ENCODE data around the gene CPB2. TPM values are rescaled to one million over a fixed set of nuclear protein-coding genes. Genes with fewer than 3 reads are reported as not detected.

Gene CPB2, protein sequence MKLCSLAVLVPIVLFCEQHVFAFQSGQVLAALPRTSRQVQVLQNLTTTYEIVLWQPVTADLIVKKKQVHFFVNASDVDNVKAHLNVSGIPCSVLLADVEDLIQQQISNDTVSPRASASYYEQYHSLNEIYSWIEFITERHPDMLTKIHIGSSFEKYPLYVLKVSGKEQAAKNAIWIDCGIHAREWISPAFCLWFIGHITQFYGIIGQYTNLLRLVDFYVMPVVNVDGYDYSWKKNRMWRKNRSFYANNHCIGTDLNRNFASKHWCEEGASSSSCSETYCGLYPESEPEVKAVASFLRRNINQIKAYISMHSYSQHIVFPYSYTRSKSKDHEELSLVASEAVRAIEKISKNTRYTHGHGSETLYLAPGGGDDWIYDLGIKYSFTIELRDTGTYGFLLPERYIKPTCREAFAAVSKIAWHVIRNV
- total RNA-seq: not detected in 2 replicates

- DNase-seq: no peak
These were observed at the start of gene CPB2 for GRCh38 chr13:46104868-46105267. TSS of gene CPB2 (minus strand) at chr13:46105033. CDS start at chr13:46105009, 24 bp downstream.

DNA sequence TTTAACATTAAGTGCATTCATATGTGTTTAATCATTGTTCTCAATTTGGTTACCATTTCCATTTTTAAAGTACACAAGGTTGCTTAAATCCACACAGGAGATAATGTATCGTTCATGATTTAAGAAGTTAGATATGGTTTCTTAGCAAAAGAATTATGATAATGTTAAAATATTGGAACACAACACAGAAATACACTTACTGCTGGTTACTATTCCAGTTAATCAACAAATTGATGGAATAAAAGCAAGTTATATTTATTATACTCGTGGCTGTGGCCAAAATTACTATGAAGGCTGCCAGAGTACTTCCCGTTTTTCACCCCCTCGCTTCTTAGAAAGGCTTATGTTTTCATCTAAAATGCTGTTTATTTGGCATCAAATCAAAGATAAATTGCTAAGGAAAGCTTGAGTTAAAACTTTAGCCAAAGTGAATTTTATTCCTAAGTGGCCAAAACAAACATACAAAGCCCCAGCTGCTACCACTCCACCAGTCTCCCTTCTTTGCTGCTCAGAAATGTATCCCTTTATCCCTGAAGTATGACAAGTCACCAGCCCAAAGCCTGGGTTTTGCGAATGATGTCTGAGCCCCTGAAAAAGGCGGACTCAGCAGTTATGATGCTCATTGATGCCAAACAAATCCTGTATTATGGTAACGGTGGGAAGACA, 49.4 kb upstream of the CPB2 start:
- DNase-seq: no peak

DNA sequence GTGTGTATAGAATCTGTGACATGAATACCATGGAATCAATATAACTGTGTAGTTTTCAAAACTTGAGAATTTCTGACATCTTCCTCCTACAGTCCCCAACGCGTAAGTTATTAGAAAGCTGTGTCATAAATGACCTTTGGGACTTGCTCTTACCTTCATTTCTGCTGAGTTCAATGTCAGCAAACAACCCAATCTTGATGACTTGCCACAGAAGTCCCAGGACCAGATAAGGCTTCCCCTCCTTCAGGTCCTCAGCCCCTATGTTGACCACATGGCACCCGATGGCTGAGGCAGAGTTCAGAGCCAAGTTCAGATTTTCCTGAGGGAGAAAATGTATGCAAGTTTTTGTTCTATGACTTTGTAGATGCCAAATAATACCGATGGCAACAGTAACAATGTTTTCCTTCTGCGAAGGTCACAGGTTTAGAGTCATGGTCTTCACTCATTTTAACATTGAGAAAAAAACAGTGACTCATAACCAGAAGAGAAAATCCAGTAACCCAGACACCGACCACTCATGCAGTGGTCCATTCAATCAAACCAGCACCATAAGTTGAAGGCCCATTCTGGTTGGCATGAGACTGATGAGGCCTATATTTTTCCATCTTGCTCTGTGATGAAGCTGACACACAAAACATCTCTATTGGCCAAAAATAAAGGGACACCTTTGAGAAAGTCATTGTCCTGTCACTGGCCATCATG, 47.9 kb upstream of the CPB2 start:
- DNase-seq: no peak

DNA sequence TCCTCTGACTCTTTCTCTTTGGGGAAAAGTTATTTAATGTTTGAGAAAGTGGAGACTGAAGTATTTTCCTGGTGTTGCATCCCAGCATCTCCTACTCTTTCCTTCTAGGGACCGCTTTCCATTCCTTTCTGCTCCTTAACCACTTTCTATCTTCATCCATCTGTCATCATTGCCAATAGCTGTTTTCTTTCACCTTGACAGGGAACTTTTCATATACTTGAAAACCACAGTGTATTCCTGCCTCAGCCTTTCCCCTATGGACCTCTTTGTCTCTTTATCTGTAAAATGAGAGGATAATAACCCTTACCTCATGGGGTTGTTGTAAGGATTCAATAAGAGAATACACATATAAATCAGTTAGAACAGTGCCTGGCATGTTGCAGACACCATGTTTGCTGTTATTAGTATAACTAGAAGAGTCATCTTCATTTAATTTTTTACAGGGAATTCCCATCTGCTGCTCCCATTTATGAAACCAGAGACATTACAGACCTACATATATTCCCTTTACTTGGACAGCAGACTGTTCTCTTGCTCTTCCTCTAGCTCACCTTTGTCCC, 45.4 kb upstream of the CPB2 start:
- no peak for DNase-seq

GRCh38 chr13:46149272-46150133, 44.7 kb upstream of the CPB2 start:
- DNase-seq: no peak

- no peak for DNase-seq
These were observed 42.1 kb upstream of the CPB2 start for GRCh38 chr13:46146898-46147297.

DNA sequence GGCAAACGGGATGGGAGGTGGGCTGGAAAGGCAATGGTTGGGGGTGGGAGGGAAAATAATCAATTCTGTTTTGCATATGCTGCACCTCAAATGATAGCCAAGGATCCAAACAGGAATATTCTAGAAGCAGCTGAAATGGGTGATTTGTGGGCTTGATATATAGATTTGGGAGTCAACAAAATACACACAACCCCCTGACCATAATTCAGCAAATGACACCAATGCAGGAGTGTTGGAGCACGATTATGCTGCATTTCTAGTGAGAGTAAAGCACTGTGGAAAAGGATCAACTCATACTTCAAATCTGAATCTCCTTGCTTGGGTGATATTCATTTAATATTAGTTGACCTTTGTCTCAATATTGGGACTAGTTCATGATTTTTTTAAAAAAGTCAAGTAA, 41.1 kb upstream of the CPB2 start:
- no peak for DNase-seq

DNA sequence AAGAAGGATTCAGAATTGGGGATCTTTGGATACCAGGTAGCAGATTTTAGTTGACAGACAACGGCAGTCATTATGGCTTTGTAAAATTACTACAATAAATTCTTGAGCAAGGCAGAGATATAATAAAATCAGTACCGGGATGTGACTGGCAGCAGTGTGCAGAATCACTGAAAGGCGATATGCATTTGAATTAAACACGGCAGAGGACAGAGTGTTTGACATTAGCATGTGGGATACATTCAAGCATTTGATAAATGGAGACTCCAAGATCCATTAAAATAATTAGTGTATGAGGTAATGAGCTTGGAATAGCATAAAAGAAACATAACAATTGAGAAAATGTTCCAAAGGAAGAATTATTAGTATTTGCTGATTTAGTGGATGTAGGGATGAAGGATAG, 40.3 kb upstream of the CPB2 start:
- no peak for DNase-seq

DNA sequence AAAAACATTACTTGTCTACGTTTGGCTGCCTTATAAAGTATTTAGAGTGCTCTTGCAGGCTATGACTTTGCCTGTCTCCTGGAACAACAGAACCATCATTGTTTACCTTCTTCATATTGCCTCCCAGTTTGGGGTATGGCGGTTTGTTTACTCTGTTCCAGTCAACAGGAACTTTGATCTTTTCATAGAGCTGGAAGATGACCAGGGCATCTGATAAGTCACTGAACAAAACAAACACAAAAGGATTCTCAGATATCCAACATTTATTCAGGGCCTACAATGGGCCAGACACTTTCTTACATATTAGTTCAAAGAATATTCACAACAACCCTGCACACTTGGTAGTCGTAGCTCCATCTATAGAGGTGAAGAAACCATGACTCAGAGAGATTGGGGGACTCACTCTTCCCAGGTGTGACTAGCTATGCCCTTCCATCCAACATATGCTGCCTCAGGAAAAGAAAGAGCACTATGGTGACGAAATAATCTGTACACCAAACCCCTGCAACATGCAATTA, 38.4 kb upstream of the CPB2 start:
- DNase-seq: no peak

DNA sequence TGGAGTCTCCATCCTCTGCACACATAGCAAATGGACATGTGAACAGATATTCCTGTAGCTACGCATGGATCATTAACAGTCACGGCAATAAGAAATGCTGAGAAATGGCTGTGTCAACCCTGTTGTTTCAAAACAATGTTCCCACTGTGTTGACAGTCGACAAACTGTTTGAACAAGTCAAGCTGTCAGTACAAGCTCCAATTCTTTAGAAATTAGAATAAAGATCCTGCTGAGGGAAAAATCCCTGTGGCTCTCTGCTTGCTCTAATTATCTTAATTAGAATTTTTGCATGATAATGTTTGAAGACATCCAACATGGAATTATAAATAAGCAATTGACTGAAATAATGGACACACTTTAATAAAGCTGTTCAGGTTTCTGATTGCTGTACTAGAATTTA, 37.9 kb upstream of the CPB2 start:
- DNase-seq: no peak

- DNase-seq: no peak
These were observed 35.2 kb upstream of the CPB2 start for GRCh38 chr13:46140044-46140443.

DNA sequence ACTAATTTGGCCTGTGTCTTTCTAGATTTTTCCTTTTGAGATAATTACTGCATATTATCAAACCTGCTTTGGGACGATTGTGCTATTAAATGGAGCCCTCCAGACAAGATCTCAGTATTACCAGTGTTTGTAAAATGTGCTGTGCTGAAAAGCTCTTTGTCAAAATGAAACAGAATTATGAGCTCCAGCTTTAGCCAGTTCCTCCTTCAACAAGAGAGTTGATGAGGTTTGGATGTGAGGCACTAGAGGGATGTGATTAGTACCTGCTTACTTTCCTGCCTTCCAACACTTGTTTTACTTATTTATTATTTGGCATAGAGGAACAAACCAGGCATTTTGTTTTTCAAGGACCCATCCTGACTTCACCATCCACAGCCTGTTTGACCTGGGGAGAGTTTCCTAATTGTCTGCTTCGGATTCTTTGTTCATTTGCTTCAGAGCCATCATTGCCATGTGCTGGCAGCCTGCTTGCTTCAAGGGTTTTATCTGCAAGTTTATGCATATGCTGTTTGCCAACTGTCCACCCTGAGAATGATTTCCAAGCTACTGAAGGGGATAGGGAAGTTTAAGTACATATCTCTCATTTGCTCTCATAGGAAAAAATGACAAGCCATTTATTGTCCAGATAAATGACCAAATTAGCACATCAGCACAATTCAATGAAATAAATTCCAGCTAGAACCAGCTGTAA, 32.9 kb upstream of the CPB2 start:
- no peak for DNase-seq

GRCh38 chr13:46136688-46137087, 31.9 kb upstream of the CPB2 start:
- no peak for DNase-seq

GRCh38 chr13:46134961-46135522, 30.2 kb upstream of the CPB2 start:
- no peak for DNase-seq

DNA sequence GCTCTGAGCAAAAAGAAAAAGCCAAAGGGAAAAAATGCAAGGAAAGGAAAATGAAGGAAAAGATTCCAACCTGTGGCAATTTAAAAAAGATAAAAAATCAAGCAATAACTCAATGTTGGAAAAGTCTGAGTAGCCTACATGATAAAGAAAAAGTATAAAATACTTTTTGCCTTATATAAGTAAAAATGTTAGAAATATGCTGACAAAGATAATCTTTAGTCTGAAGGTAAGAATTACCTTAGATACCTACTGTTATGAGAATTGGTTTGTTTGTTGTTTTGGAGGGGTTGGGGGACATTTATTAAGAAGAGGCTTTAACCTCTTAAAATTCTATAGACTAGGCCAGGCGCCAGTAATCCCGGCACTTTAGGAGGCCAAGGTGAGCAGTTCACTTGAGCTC, 29.7 kb upstream of the CPB2 start:
- no peak for DNase-seq

DNA sequence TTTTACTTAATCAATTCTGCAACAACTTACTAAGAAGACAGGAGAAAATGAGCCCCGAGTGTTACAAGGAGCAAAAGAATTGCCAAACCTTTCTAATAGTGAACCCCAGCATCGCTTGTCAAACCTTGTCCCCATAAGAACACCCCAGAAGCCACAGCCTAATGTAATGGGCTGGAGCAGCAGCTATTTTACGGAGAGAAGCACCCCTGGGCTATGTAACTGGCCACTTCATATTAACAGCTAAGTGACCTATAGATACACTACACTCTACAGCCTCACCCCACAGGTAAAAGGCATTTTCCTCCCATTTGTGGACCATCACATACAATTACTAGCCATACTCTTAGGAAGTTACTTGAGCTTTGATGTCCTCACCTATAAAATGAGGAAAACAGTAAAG, 27.3 kb upstream of the CPB2 start:
- DNase-seq: no peak

DNA sequence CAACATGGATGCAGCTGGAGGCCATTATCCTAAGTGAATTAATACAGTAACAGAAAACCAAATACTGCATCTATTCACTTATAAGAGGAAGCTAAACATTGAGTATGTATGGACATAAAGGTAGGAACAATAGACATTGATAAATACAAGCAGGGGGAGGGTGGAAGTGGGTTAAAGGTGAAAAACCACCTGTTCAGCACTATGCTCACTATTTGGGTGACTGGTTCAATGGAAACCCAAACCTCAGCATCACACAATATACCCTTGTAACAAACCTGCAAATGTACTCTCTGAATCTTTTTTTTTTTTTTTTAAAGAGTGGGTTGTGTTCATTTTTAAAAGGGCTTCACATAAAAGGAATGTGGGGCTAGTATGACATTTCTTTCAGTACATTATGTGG, 26.9 kb upstream of the CPB2 start:
- no peak for DNase-seq

DNA sequence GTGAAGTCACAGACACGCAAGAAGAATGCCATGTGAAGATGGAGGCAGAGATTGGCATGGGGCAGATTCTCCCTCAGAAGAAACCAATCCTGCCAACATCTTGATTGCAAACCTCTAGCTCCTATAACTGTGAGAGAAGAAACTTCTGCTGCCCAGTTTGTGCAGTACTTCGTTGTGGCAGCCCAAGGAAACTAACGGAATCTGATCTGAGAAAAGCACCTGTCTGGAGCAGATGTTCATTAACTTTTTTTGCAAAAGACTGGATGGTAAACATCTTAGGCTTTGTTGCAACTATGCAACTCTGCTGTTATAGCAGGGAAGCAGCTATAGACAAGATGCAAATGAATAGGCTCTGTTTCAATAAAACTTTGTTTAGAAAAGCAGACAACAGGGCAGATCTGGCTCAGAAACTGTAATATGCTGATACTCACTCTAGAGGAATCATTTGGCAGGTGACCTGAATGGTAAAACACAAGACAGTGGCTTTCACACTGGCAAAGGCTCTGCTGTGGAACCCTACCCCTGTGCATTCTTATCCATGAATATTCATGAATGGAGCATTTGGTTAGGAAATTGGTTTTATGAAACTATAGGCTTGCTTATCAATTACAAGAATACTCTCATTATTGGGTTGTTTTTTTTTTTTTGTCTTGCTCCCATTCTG, 25.3 kb upstream of the CPB2 start:
- DNase-seq: no peak

DNA sequence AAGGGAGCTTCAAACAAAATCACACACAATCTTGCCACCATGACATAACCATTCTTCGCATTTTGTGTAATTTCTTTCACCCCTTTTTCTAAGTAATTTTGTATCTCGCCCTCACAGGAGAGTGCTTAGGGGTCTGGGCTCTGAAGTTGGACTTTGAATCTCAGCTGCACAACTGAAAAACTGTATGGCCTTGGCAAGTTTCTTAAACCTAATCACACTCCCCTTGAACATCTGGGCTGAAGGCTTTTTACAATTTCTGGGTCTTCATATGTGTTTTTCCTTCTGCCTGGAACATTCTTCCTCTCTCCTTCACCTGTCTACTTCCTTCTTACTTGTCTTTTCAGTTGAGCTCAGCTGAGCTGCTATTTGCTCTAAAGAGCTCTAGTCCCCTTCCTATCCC, 24.3 kb upstream of the CPB2 start:
- DNase-seq: no peak

DNA sequence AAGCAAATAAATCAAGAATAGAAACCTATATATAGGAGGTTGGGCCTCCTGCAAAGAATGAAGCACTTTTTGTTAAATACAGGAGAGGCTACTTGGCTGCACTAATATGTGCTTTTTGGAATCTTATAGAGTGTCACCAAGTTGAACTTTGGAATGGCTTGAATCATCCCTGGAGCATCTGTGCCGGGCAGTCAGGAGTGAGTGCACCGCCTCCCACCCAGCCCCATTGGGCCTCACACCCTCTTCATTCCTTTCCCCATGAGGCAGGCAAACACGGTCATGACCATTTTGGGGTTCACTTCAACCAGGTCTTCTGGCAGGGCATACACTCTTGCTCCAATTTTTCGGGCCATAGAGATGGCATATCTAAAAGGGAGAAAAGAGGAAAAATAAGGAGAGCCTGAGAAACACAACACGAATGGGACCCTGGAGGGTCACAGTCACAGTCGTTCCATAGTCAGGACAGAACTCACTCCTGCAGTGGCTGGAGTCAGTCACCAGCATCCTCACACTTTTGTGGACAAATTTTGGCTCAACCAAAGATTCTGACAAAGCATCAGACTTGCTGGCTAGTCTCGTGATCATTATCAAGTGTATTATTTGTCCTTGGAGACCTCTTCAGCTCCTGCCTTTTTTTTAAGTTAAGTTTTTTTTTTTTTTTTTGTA, 22.7 kb upstream of the CPB2 start:
- no peak for DNase-seq

Data from dermis blood vessel endothelial cell (primary cell).